Vagina (tissue), 2 donors: Measurements from ENCODE around the gene MINAR1.

Experiments
- CTCF ChIP-seq, 3 experiments: fragments of 450-650 bp in 2 of 3; fragments of 200-600 bp in 1 of 3; sonication (generic) in 1 of 3; IDR thresholded peaks; one replicate each; pipeline ENCODE4 v1.5.1; 2017 to 2019; ENCODE audit warnings: antibody characterized with exemption in 3 of 3, mild to moderate bottlenecking in 2 of 3, moderate library complexity in 2 of 3
- POLR2A ChIP-seq, 2 donors: fragments of 450-650 bp; IDR thresholded peaks; one replicate each; pipeline ENCODE4 v1.6.1; 2017; ENCODE audit warnings: antibody characterized with exemption in 2 of 2, mild to moderate bottlenecking in 2 of 2, moderate library complexity in 2 of 2
- POLR2AphosphoS5 ChIP-seq, 2 donors: sonication (generic); formaldehyde crosslinking; IDR thresholded peaks; one replicate each; pipeline ENCODE4 v1.9.0; 2017; ENCODE audit warnings: antibody characterized with exemption in 2 of 2, mild to moderate bottlenecking in 2 of 2, low read depth in 1 of 2; ENCODE audit not compliant: insufficient read depth in 1 of 2

- TF ChIP-seq CTCF (IDR thresholded peaks at IDR 0.05) (no peak), POLR2AphosphoS5 (IDR thresholded peaks at IDR 0.05; ENCODE audit: insufficient read depth in 1 of 2, low read depth in 1 of 2) (no peak), POLR2A (IDR thresholded peaks at IDR 0.05) (no peak)
These were observed 40.3 kb downstream of the MINAR1 start for GRCh38 chr15:79472446-79472845.
